ENCODE data around the gene SCFD2. TPM values are rescaled to one million over a fixed set of nuclear protein-coding genes. Genes with fewer than 3 reads are reported as not detected.

The SCFD2 gene
- total RNA-seq, 1 experiment from 2014 or later, result 13.5 TPM

GRCh38 chr4:53119680-53120079 lies 246.2 kb downstream of the SCFD2 start:
- H3K27me3 ChIP-seq (ENCODE audit: control insufficient read depth, insufficient read depth, low read length), result no peaks in the 10 kb centered on the region

GRCh38 chr4:53118676-53119075 lies 247.2 kb downstream of the SCFD2 start:
- DNase-seq, result no peak
- Histone ChIP-seq H3K36me3 (replicated peaks; ENCODE audit: control insufficient read depth, insufficient read depth, low read length) (no peaks in the 10 kb centered on the region), H3K27me3 (ENCODE audit: control insufficient read depth, insufficient read depth, low read length) (no peaks in the 10 kb centered on the region), H3K4me3 (ENCODE audit: insufficient read depth, low read depth, low read length) (no peak overlapping the region)

More at GRCh38 chr4:53119680-53120079, 246.2 kb downstream of the SCFD2 start:
- Histone ChIP-seq H3K4me3 (ENCODE audit: insufficient read depth, low read depth, low read length) (no peak overlapping the region), H3K36me3 (replicated peaks; ENCODE audit: control insufficient read depth, insufficient read depth, low read length) (no peaks in the 10 kb centered on the region)
- DNase-seq, result no peak

DNA sequence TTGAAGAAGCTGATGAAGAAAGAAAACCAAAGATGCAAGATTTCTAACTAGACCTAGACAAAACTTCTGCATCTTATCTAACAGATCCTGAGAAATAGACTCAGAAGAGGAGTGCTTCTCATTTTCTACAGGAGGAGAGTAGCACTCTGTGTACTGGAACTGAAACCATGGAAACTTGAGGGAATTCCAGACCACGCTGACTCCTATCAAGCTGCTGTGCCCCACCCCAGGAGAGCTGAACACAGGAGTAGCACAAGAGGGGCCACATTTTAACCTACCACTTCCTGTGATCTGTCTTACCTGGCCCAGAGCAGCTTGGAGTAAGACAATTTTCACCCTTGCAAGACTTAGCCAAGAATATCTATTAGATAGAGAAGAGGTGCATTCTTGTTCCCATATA lies 248.9 kb downstream of the SCFD2 start:
- DNase-seq, result no peak
- Histone ChIP-seq H3K36me3 (replicated peaks; ENCODE audit: control insufficient read depth, insufficient read depth, low read length) (no peaks in the 10 kb centered on the region), H3K4me3 (ENCODE audit: insufficient read depth, low read depth, low read length) (no peak overlapping the region), H3K27me3 (ENCODE audit: control insufficient read depth, insufficient read depth, low read length) (no peaks in the 10 kb centered on the region)

DNA sequence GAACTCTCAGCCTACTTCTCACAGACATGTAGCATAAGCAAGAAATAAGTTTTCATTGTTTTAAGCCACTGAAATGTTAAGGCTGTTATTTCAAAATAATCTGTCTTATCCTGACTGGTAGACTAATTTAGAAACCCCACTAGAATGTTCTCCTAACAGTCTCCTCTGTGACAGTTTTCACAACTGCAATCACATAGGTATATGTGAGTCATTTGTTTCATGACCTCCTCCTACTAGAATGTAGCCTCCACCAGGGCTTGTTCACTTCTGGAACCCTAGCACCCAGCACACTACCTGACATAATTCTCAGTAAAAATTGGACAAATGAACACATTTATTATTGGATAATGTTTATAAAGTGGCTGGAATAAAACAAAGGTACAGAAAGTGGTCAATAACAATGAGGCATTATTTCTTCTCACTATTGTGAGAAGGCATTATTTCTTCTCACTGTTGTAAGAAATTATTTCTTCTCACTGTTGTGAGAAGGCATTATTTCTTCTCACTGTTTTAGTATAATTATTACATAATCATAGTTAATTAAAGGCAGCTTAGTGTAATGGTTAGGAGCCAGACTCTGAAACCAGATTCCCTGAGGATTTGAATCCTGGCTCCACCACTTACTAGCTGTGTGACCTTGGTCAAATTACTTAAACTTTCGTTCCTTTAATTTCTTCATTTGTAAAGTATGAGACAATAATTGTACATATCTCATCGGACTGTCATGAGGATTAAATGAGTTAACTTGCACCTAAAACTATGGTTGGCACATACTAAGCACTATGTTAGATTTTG lies 252.2 kb downstream of the SCFD2 start:
- H3K4me3 ChIP-seq (ENCODE audit: insufficient read depth, low read depth, low read length), result no peak overlapping the region
- no peaks in the 10 kb centered on the region for H3K27me3 ChIP-seq (ENCODE audit: control insufficient read depth, insufficient read depth, low read length)
- no peak for DNase-seq
- no peaks in the 10 kb centered on the region for H3K36me3 ChIP-seq (replicated peaks; ENCODE audit: control insufficient read depth, insufficient read depth, low read length)

- H3K27me3 ChIP-seq (ENCODE audit: control insufficient read depth, insufficient read depth, low read length), result no peaks in the 10 kb centered on the region
- H3K36me3 ChIP-seq (replicated peaks; ENCODE audit: control insufficient read depth, insufficient read depth, low read length), result no peaks in the 10 kb centered on the region
- no peak for DNase-seq
- H3K4me3 ChIP-seq (ENCODE audit: insufficient read depth, low read depth, low read length), result no peak overlapping the region
Observed at GRCh38 chr4:53105313-53105712, 260.5 kb downstream of the SCFD2 start.

DNA sequence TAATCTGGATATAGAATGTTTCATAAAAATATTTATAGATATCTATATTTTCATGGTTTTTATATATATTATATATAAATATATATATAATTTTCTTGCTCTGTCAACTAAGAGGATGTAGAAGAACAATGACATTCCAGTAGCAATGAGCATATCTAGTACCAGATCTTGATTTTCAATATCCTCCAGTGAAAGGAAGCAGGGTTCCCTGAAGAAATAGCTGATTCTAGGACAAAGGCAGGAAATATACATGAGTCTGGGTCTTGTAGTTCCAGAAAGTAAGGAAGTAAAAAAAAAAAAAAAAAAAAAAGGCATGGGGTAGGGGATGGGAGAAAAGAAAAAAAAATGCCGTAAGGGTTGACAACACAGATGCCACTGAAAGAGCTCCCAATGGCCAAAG lies 262.4 kb downstream of the SCFD2 start:
- no peaks in the 10 kb centered on the region for H3K36me3 ChIP-seq (replicated peaks; ENCODE audit: control insufficient read depth, insufficient read depth, low read length)
- H3K4me3 ChIP-seq (ENCODE audit: insufficient read depth, low read depth, low read length), result no peak overlapping the region
- DNase-seq, result no peak
- H3K27me3 ChIP-seq (ENCODE audit: control insufficient read depth, insufficient read depth, low read length), result no peaks in the 10 kb centered on the region

- Histone ChIP-seq H3K36me3 (replicated peaks; ENCODE audit: control insufficient read depth, insufficient read depth, low read length) (no peaks in the 10 kb centered on the region), H3K4me3 (ENCODE audit: insufficient read depth, low read depth, low read length) (no peak overlapping the region), H3K27me3 (ENCODE audit: control insufficient read depth, insufficient read depth, low read length) (no peaks in the 10 kb centered on the region)
- no peak for DNase-seq
Observed at GRCh38 chr4:53101191-53101581, 264.7 kb downstream of the SCFD2 start.

GRCh38 chr4:53100501-53101190 lies 265.2 kb downstream of the SCFD2 start:
- Histone ChIP-seq H3K27me3 (ENCODE audit: control insufficient read depth, insufficient read depth, low read length) (no peaks in the 10 kb centered on the region), H3K4me3 (ENCODE audit: insufficient read depth, low read depth, low read length) (no peak overlapping the region), H3K36me3 (replicated peaks; ENCODE audit: control insufficient read depth, insufficient read depth, low read length) (no peaks in the 10 kb centered on the region)
- DNase-seq, result no peak

GRCh38 chr4:53098681-53099121 lies 267.2 kb downstream of the SCFD2 start:
- H3K4me3 ChIP-seq (ENCODE audit: insufficient read depth, low read depth, low read length), result no peak overlapping the region
- no peaks in the 10 kb centered on the region for H3K36me3 ChIP-seq (replicated peaks; ENCODE audit: control insufficient read depth, insufficient read depth, low read length)
- H3K27me3 ChIP-seq (ENCODE audit: control insufficient read depth, insufficient read depth, low read length), result no peaks in the 10 kb centered on the region
- no peak for DNase-seq

- Histone ChIP-seq H3K36me3 (replicated peaks; ENCODE audit: control insufficient read depth, insufficient read depth, low read length) (no peaks in the 10 kb centered on the region), H3K27me3 (ENCODE audit: control insufficient read depth, insufficient read depth, low read length) (no peaks in the 10 kb centered on the region), H3K4me3 (ENCODE audit: insufficient read depth, low read depth, low read length) (no peak overlapping the region)
- no peak for DNase-seq
Observed at GRCh38 chr4:53094040-53094439, 271.8 kb downstream of the SCFD2 start.

- no peaks in the 10 kb centered on the region for H3K36me3 ChIP-seq (replicated peaks; ENCODE audit: control insufficient read depth, insufficient read depth, low read length)
- H3K4me3 ChIP-seq (ENCODE audit: insufficient read depth, low read depth, low read length), result no peak overlapping the region
- no peaks in the 10 kb centered on the region for H3K27me3 ChIP-seq (ENCODE audit: control insufficient read depth, insufficient read depth, low read length)
- no peak for DNase-seq
Observed at GRCh38 chr4:53089936-53090729, 275.7 kb downstream of the SCFD2 start.

GRCh38 chr4:53088152-53088551 lies 277.7 kb downstream of the SCFD2 start:
- Histone ChIP-seq H3K36me3 (replicated peaks; ENCODE audit: control insufficient read depth, insufficient read depth, low read length) (no peaks in the 10 kb centered on the region), H3K4me3 (ENCODE audit: insufficient read depth, low read depth, low read length) (no peak overlapping the region), H3K27me3 (ENCODE audit: control insufficient read depth, insufficient read depth, low read length) (no peaks in the 10 kb centered on the region)
- no peak for DNase-seq

DNA sequence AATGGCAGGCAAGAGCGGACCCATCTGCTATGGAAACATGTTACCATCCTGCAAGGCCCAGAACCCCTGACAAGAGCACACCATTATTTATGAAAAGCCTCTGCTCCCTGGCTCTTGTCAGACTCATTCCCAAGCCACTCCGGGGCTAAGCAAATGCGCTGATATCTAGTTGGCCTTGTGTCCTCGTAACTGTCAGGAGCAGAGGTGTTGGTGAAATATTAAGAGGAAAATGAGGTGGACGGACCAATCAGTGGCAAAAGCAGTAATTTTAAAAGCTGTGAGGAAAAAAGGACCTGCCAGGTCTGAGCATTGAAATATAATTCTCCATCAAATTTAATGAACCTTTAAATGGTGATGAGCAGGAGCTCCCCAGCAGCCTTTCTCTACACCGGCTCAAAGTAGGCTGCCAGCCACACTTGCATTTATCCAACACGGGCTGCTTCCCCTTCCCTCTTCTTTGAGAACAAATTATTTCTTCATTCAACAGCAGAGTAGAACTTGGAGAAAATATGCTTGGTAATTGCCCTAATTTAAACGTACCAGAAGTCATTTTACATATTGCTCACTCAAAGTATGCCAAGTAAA lies 289.4 kb downstream of the SCFD2 start:
- Histone ChIP-seq H3K36me3 (replicated peaks; ENCODE audit: control insufficient read depth, insufficient read depth, low read length) (no peaks in the 10 kb centered on the region), H3K27me3 (ENCODE audit: control insufficient read depth, insufficient read depth, low read length) (no peaks in the 10 kb centered on the region), H3K4me3 (ENCODE audit: insufficient read depth, low read depth, low read length) (no peak overlapping the region)
- DNase-seq, result no peak

DNA sequence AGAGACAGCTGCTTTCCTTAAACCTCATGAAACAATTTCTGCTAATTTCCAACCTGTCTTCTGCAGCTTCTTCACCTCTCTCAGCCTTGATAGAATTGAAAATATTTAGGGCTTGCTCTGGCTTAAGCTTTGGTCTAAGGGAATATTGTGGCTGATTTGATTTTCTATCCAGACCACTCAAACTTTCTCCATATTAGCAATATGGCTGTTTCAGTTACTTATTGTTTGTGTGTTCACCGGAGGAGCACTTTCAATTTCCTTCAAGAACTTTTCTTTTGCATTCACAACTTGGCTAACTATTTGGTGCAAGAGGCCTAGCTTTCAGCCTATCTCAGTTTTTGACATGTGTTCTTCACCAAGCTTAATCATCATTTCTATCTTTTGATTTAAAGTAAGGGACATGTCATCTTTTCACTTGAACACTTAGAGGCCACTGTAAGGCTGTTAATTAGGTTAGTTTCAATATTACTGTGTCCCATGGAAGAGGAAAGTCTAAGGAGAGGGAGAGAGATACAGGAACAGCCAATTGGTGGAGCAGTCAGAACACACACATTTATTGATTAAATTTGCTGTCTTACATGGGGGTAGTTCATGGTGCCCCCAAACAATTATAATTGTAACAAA lies 290.6 kb downstream of the SCFD2 start:
- no peaks in the 10 kb centered on the region for H3K27me3 ChIP-seq (ENCODE audit: control insufficient read depth, insufficient read depth, low read length)
- DNase-seq, result no peak
- H3K4me3 ChIP-seq (ENCODE audit: insufficient read depth, low read depth, low read length), result no peak overlapping the region
- no peaks in the 10 kb centered on the region for H3K36me3 ChIP-seq (replicated peaks; ENCODE audit: control insufficient read depth, insufficient read depth, low read length)
